Peyer's patch (tissue), 4 donors: ENCODE data around the gene MRI1.

ENCODE experiments used
- POLR2A ChIP-seq, 2 donors: fragments of 450-650 bp; IDR thresholded peaks; one replicate each; pipeline ENCODE4 v1.5.1; 2017; ENCODE audit warnings: antibody characterized with exemption in 2 of 2, mild to moderate bottlenecking in 2 of 2, moderate library complexity in 2 of 2
- TF ChIP-seq, protein P1 (sequence below), 6 experiments: fragments of 450-650 bp in 4 of 6; fragments of 200-600 bp in 2 of 6; sonication (generic) in 1 of 6; IDR thresholded peaks; one replicate each; pipeline ENCODE4 v1.5.1; 2017 to 2019; ENCODE audit warnings: antibody characterized with exemption in 6 of 6, mild to moderate bottlenecking in 3 of 6, moderate library complexity in 1 of 6

DNA sequence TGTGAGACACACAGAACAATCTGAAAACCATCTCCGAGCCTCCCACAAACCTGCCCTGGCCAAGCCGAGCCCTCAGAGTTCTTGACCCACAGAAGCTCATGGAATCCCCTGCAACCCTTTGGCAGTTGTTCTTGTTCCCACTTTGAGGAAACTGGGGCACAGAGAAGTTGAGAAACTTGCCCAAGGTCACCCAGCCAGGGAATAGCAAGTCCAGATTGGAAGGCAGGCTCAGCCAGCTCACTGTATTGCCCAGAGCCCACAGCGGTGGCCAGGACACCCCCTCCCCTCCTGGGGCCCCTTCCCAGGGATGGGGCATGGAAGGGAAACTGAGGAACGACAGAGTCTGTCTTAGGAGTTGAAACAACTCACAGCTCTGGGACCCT is 32.7 kb downstream of the MRI1 start:
- TF ChIP-seq, protein P1, sequence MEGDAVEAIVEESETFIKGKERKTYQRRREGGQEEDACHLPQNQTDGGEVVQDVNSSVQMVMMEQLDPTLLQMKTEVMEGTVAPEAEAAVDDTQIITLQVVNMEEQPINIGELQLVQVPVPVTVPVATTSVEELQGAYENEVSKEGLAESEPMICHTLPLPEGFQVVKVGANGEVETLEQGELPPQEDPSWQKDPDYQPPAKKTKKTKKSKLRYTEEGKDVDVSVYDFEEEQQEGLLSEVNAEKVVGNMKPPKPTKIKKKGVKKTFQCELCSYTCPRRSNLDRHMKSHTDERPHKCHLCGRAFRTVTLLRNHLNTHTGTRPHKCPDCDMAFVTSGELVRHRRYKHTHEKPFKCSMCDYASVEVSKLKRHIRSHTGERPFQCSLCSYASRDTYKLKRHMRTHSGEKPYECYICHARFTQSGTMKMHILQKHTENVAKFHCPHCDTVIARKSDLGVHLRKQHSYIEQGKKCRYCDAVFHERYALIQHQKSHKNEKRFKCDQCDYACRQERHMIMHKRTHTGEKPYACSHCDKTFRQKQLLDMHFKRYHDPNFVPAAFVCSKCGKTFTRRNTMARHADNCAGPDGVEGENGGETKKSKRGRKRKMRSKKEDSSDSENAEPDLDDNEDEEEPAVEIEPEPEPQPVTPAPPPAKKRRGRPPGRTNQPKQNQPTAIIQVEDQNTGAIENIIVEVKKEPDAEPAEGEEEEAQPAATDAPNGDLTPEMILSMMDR (IDR thresholded peaks at IDR 0.05): no peak
- no peak for TF ChIP-seq POLR2A (IDR thresholded peaks at IDR 0.05)
